Mammary epithelial cell (primary cell): Measurements from ENCODE around the gene SMYD5.

Experiments used
- EZH2 ChIP-seq: IDR thresholded peaks from 2 replicates; pipeline ENCODE4 v1.6.1; 2012; ENCODE audit warnings: low read length, inconsistent platforms, borderline replicate concordance
- TF ChIP-seq, protein P1 (sequence below), 2 donors: IDR thresholded peaks in 1 of 2; conservative IDR thresholded peaks in 1 of 2; 2 replicates each; pipeline ENCODE4 v1.5.1; 2011 to 2012; ENCODE audit warnings: inconsistent platforms in 2 of 2, low read length in 2 of 2, mild to moderate bottlenecking in 2 of 2, control low read depth in 1 of 2, low read depth in 1 of 2; ENCODE audit not compliant: insufficient read depth in 1 of 2; ENCODE audit errors: extremely low read depth in 1 of 2

DNA sequence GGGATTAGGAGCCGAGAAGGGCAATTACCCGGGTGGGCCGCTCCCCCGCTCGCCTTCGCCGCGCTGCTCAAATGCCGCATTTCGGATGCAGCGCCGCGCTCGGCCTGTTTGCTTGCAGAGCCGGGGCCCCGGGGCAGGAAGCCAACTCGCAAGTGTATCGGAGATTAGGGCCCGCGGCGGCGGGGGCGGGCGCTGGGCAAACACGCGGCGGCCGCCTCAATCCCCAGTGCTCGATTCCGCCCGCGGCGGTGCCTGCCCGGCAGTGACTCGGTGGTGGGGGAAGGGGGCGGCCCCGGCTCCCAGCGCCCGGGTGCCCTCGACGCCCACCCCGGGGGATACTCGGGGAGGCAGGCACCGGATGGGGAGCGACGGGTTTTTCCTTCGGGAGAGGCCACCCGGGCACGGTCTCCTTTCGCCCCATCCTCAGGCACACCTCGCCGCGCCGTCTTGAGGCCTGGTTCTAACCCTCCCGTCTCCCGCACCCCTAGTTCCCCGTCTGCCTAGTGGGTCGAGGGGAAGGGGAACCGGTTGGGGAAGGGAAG is 38.3 kb upstream of the SMYD5 start:
- TF ChIP-seq, protein P1, sequence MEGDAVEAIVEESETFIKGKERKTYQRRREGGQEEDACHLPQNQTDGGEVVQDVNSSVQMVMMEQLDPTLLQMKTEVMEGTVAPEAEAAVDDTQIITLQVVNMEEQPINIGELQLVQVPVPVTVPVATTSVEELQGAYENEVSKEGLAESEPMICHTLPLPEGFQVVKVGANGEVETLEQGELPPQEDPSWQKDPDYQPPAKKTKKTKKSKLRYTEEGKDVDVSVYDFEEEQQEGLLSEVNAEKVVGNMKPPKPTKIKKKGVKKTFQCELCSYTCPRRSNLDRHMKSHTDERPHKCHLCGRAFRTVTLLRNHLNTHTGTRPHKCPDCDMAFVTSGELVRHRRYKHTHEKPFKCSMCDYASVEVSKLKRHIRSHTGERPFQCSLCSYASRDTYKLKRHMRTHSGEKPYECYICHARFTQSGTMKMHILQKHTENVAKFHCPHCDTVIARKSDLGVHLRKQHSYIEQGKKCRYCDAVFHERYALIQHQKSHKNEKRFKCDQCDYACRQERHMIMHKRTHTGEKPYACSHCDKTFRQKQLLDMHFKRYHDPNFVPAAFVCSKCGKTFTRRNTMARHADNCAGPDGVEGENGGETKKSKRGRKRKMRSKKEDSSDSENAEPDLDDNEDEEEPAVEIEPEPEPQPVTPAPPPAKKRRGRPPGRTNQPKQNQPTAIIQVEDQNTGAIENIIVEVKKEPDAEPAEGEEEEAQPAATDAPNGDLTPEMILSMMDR (conservative IDR thresholded peaks at IDR 0.05 in 1 of 2, IDR thresholded peaks at IDR 0.05 in 1 of 2; ENCODE audit: extremely low read depth in 1 of 2, insufficient read depth in 1 of 2, low read depth in 1 of 2, low read length in 2 of 2), result no peak
- TF ChIP-seq EZH2, result peak; percentile 23
